IPS DF 6.9 (cell line): Measurements from ENCODE around the gene WIPF1.

Experiments used
- DNase-seq: peaks from one replicate; pipeline ENCODE4 v3.0.0-alpha.2; 2013; ENCODE audit warnings: low read depth, low spot score
- H3K27ac ChIP-seq: one replicate; pipeline ENCODE4 v1.5.1; 2013; ENCODE audit warnings: low read length, control low read depth
- H3K27me3 ChIP-seq: 2 replicates; pipeline ENCODE4 v1.6.1; 2013; ENCODE audit warnings: mild to moderate bottlenecking, low read length; ENCODE audit not compliant: control insufficient read depth, insufficient read depth
- H3K36me3 ChIP-seq: 2 replicates; pipeline ENCODE4 v1.6.1; 2013; ENCODE audit warnings: low read length; ENCODE audit not compliant: control insufficient read depth, insufficient read depth
- H3K4me1 ChIP-seq: 2 replicates; pipeline ENCODE4 v1.6.1; 2013; ENCODE audit warnings: low read length; ENCODE audit not compliant: control insufficient read depth, insufficient read depth
- H3K4me3 ChIP-seq: 2 replicates; pipeline ENCODE4 v1.5.1; 2013; ENCODE audit warnings: mild to moderate bottlenecking, low read length
- H3K9me3 ChIP-seq: 2 replicates; pipeline ENCODE4 v1.6.1; 2013; ENCODE audit warnings: low read length, inconsistent platforms; ENCODE audit not compliant: control insufficient read depth, insufficient read depth
- WGBS: extraction: QIAGEN DNeasy Blood & Tissue Kit; methylation state at CpG from one replicate; pipeline ENCODE4 v1.1.7; 2013; ENCODE audit warnings: mixed read lengths, missing lambda C conversion rate; ENCODE audit not compliant: insufficient read length, insufficient coverage; 5-methylcytosine and 5-hydroxymethylcytosine counted together

The WIPF1 gene, protein sequence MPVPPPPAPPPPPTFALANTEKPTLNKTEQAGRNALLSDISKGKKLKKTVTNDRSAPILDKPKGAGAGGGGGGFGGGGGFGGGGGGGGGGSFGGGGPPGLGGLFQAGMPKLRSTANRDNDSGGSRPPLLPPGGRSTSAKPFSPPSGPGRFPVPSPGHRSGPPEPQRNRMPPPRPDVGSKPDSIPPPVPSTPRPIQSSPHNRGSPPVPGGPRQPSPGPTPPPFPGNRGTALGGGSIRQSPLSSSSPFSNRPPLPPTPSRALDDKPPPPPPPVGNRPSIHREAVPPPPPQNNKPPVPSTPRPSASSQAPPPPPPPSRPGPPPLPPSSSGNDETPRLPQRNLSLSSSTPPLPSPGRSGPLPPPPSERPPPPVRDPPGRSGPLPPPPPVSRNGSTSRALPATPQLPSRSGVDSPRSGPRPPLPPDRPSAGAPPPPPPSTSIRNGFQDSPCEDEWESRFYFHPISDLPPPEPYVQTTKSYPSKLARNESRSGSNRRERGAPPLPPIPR

DNA sequence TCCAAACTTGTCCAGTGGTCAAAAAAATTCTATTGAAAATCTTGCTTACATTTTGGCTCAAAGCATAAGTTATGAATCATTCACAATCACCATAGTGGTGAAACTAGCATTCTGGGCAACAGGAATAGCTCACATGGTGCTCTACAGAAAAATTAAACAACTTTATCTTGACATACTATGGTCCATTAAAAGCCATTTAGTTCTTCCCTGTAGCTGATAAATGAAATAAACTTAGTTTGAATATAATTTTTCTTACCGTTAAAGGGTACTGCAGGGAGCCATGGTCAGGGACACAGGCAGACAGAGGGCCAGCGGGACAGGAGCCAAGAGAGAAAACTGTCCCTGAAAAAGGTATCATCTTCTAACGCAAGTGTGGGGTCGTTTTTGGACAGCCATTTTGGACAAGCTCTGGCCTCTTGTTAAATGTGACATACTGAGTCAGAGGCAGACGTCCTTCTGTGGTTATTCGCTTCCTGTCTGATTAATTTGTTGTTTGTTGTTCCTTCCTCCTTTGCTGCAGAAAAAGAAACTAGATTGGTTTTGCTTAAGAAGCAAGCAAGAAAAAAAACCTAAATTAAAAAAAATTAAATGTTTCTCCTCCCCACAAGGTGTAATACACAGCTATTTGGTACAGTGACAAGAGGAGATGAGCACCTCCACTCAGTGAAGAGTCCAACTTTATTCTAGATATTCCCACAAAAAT is at the start of gene WIPF1:
Gene WIPF1 (minus strand): TSS at position 460 of the 703 bp plus-strand sequence. CDS start 12,231 bp downstream, outside the sequence.
- WGBS = no CpG with 5 or more reads among the region's 6 CpGs
- no peaks in the 10 kb centered on the region for H3K9me3 ChIP-seq
- no peaks in the 10 kb centered on the region for H3K27me3 ChIP-seq
- H3K4me3 ChIP-seq = no peak within 1 kb of the TSS
- H3K36me3 ChIP-seq = no peaks in the 10 kb centered on the region
- no peak within 1 kb of the TSS for H3K27ac ChIP-seq
- no peak for DNase-seq
- 0 out of 2 replicates have a peak, but pooled peaks cover 2% of the 10 kb centered on the region for H3K4me1 ChIP-seq

DNA sequence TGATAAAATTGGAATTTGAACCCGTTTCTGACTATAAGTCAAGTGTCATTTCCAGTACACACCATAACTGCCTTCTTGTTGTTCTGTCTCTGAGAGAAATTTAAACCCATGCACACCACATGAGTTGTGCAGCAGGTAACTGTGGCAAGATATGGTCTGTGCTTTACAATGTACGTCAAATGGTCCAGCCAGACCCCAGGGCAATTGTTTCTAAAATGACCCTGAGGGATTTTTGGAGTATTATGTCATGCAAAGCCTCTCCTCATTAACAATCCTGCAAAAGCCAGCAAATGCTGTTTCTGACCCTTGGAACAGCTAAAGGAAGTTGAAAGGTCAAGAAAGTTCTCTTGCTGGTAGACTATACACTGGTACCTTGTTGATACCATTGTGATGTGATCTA is 47.7 kb upstream of the WIPF1 start:
- H3K36me3 ChIP-seq = no peaks in the 10 kb centered on the region
- H3K4me3 ChIP-seq = no peak overlapping the region
- no peaks in the 10 kb centered on the region for H3K9me3 ChIP-seq
- H3K27ac ChIP-seq = no peak overlapping the region
- H3K27me3 ChIP-seq = no peaks in the 10 kb centered on the region
- no CpG with 5 or more reads among the region's 2 CpGs for WGBS
- no peak for DNase-seq
- no peaks in the 10 kb centered on the region for H3K4me1 ChIP-seq

DNA sequence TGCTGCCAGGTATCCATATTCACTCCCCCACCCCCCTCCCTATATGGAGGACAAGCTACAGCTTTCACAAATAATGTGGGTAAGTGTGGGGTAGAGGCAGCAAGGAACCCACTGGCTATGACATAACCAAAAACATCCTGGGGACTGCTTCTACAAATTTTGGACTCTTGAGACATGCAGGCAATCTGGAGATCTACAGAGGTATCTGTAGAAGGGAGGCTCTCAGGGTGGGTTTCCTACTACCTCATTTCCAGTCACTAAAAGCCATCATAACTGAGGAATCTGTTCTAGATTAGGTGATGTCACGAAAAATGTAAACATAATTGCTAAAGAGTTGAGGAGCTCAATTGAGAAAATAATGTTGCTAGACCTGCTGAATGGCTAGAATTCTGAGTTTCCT is 46.8 kb upstream of the WIPF1 start:
- no peak for DNase-seq
- Histone ChIP-seq H3K4me1 (no peaks in the 10 kb centered on the region), H3K9me3 (no peaks in the 10 kb centered on the region), H3K4me3 (no peak overlapping the region), H3K27me3 (no peaks in the 10 kb centered on the region), H3K36me3 (no peaks in the 10 kb centered on the region), H3K27ac (no peak overlapping the region)
- no CpG with 5 or more reads among the region's 1 CpG for WGBS

DNA sequence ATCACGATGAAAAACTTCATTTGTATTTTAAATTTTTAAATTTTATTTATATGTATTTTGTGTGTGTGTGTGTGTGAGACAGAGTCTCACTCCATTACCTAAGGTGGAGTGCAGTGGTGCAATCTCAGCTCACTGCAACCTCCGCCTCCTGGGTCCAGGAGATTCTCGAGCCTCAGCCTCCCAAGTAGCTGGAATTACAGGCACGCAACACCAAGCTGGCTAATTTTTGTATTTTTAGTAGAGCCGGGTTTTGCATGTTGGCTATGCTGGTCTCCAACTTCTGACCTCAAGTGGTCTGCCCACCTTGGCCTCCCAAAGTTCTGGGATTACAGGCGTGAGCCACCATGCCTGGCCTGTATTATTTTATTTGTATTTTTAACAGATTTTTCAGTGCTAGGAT is 45.8 kb upstream of the WIPF1 start:
- no peaks in the 10 kb centered on the region for H3K27me3 ChIP-seq
- no peaks in the 10 kb centered on the region for H3K9me3 ChIP-seq
- no CpG with 5 or more reads among the region's 6 CpGs for WGBS
- no peak overlapping the region for H3K27ac ChIP-seq
- no peaks in the 10 kb centered on the region for H3K4me1 ChIP-seq
- H3K4me3 ChIP-seq = no peak overlapping the region
- no peak for DNase-seq
- no peaks in the 10 kb centered on the region for H3K36me3 ChIP-seq

DNA sequence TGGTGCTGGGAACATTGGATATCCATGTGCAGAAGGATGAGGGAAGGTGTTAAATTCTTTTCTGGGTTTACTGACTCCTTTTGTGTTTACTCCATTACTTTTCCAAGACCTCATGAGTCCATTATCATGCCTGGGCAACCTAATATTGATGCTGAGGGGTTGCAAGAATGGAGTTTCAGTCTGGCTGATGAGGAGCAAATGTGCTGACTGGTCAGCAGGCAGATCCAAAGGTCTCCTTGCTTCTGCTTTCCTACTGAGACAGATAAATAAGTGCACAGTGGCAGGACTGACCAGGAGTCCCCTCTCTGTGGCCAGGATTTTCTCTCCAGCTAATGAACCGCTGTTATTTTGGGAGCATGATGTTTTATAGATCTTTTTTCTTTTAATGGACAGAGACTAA is 43.6 kb upstream of the WIPF1 start:
- WGBS = no CpG with 5 or more reads among the region's 1 CpG
- Histone ChIP-seq H3K4me1 (no peaks in the 10 kb centered on the region), H3K4me3 (no peak overlapping the region), H3K27me3 (no peaks in the 10 kb centered on the region), H3K36me3 (no peaks in the 10 kb centered on the region), H3K9me3 (no peaks in the 10 kb centered on the region), H3K27ac (no peak overlapping the region)
- DNase-seq = no peak

DNA sequence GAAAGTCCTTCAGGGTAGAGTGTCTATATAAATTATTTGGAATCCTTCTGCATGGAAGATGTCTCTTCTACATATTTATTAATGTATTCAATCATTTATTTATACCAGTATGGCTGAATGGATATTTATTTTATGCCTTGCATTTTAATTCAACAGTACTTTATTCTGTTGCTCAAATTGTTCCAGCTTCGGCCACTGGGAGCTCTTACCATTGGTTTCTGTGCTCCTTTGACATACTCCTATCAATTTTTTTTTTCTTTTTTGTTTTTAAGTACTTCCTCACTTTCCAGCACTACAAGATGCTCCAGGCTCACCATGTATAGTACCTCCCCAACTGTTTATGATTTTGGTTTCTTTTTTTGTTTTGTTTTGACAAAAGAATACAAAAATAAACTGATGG is 39.4 kb upstream of the WIPF1 start:
- Histone ChIP-seq H3K27ac (no peak overlapping the region), H3K27me3 (no peaks in the 10 kb centered on the region), H3K9me3 (no peaks in the 10 kb centered on the region), H3K4me3 (no peak overlapping the region), H3K4me1 (no peaks in the 10 kb centered on the region), H3K36me3 (no peaks in the 10 kb centered on the region)
- no CpG with 5 or more reads among the region's 1 CpG for WGBS
- DNase-seq = no peak

DNA sequence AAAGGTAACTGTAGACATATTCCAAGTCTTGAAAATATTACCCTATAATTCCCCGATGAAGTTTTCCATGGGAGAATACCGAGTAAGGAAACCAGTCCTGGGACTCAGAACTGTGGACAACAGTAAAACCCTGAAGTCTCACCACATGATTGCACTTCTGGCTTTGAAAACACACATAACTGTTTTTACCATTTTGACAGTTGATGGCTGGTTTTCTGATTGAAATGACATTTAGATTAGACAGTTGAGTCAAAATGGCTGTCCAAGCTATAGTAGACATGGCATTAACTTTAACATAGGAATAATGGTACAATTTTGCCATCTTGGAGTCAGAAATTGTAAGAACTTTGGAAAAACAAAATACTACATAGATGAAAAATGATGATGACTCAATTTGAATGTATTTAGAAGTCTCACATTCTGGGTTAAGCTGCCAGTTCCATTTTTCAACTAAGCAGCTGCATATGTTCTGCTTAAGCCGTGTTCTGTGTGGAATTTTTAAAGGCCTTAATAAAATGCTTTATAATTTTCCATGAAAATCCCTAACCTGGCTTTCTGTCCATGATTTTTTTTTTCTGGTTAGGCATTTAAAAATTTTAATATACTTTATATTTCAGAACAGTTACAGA is 38.3 kb upstream of the WIPF1 start:
- Histone ChIP-seq H3K4me1 (no peaks in the 10 kb centered on the region), H3K27me3 (no peaks in the 10 kb centered on the region), H3K27ac (no peak overlapping the region), H3K4me3 (no peak overlapping the region), H3K9me3 (no peaks in the 10 kb centered on the region), H3K36me3 (no peaks in the 10 kb centered on the region)
- no CpG with 5 or more reads among the region's 3 CpGs for WGBS
- no peak for DNase-seq

DNA sequence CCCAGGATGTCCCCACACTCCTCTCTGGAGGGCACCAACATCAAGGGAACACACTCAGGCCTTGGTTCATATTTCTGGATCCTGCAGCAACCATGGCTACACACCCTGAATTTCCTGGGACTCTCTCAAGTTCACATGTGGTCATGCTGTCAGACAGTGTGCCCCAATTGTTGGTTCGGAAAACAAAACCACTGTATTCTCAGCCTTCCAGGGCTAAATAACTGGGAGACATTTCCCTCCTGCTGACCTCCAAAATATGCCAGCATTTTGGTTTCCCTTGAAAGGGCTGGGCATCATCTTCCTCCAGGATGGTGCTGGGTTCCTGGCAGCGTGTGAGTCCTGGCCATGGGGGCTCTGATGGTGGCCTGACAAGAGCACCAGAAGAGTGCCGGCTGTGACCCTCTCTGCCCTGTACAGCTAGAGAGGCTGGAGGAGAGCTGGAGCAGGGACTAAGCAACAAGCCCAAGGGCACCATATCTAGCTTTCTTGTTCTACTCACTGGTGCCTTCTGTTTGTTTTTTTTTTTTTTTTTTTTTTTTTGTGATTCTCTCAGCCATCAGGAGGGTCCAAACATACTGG is 37.5 kb upstream of the WIPF1 start:
- WGBS = no CpG with 5 or more reads among the region's 3 CpGs
- no peaks in the 10 kb centered on the region for H3K9me3 ChIP-seq
- H3K4me1 ChIP-seq = no peaks in the 10 kb centered on the region
- H3K36me3 ChIP-seq = no peaks in the 10 kb centered on the region
- no peak for DNase-seq
- H3K4me3 ChIP-seq = no peak overlapping the region
- H3K27ac ChIP-seq = no peak overlapping the region
- H3K27me3 ChIP-seq = no peaks in the 10 kb centered on the region

DNA sequence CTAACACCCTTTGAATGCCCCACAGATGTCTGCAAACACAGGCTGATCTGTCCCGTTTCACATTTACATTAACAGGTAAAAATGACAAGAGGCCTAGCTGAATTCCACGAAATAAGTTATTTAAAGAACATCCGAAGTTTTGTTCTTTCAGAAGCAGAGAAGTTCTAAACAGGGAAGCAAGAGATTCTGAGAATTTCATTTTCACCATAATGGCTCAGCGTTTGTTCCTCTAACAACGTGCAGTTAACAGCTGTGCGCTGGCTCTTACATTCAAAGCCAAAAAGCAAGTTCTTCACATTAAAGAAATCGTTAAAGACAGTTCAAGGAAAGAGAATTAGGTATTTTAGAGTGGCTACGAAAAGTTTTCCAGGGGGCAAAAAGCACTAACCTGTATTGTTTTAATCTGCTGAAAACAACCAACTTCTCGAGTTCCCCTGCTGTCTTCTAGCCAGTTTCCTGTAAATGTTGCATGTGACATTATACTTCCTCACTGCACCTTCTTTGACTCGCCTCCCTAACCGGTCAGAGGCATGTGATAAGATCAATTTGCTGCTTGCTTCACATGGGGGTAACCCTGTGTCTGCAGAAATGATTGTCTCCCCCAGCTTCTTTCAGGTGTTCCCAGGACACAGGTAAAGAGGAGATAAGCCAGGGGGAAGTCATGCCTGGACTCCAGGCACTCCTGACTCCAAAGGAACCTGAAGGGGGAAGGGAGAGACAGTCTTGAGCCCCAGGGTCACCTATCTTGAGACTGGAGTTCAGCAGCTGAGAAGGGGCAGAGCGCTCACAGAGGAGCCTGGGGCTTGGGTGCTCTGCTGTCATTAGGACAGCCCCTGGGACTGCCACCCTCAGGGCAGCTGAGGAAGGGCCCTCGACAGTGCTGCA is 36.8 kb upstream of the WIPF1 start:
- H3K27me3 ChIP-seq = no peaks in the 10 kb centered on the region
- no peaks in the 10 kb centered on the region for H3K9me3 ChIP-seq
- H3K4me3 ChIP-seq = no peak overlapping the region
- no peaks in the 10 kb centered on the region for H3K4me1 ChIP-seq
- no peak for DNase-seq
- no peaks in the 10 kb centered on the region for H3K36me3 ChIP-seq
- no CpG with 5 or more reads among the region's 13 CpGs for WGBS
- H3K27ac ChIP-seq = no peak overlapping the region

DNA sequence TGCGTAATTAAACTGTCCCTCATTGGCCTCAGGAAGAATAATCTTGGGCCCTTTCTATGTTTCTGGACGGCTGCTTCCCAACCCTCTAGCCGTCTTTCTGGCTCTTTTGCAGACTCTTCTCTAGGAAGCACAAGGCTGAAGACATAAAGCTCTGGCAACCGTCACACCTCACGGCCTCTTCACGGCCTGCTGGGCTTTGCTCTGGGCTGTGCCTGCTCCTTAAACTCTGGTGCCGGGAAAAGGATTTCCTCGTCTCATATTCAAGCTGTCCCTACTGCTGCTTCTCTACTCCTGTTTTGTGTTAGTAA is 36.0 kb upstream of the WIPF1 start:
- Histone ChIP-seq H3K36me3 (no peaks in the 10 kb centered on the region), H3K4me1 (no peaks in the 10 kb centered on the region), H3K4me3 (no peak overlapping the region), H3K27me3 (no peaks in the 10 kb centered on the region), H3K27ac (no peak overlapping the region), H3K9me3 (no peaks in the 10 kb centered on the region)
- WGBS = no CpG with 5 or more reads among the region's 8 CpGs
- DNase-seq = no peak
